Kidney glomerular epithelial cell (primary cell): ENCODE results near the gene FOSL2.

Experiments used
- DNase-seq: peaks from one replicate; lab custom pipeline; 2025; lab: John Stamatoyannopoulos, UW

FOSL2 gene

DNA sequence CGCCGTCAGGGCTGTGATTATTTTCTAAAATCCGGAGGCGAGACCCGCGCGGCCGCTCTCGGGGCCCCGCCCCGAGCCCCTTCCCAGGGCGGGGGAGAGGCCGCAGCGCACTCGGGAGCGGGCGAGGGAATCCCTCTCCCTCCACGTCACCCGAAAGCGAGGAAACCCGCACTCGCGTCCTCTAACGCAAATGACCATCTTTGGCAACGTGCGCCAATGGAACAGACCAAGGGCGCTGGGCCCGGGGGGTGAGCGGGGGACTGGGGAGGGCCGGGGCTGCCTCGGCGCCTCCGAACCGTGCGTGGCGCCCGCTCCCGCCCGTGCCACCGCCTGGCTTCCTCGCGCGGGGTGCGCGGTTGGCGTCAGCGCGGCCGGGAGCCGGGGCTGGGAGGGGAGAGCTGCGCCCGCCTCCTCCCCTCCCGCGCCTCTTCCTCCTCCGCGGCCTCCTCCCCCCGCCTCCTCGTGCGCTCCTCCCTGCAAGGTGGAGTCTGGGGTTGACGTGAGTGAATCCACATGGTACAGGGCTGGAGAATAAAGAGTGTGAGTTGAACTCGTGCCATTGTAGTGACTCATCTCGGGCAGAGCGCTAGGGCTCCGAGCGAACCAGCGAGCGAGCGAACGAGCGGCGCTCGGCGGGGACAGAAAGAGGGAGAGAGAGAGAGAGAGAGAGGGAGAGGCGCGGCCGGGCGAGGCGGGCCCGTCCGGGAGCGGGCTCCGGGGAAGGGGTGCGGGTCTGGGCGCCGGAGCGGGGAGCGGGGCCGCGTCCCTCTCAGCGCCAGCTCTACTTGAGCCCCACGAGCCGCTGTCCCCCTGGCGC is at the start of gene FOSL2:
TSS of gene FOSL2 (plus strand) at position 562 of the 817 bp plus-strand sequence. CDS start 863 bp downstream, outside the sequence.
- peak; percentile 98 for DNase-seq

DNA sequence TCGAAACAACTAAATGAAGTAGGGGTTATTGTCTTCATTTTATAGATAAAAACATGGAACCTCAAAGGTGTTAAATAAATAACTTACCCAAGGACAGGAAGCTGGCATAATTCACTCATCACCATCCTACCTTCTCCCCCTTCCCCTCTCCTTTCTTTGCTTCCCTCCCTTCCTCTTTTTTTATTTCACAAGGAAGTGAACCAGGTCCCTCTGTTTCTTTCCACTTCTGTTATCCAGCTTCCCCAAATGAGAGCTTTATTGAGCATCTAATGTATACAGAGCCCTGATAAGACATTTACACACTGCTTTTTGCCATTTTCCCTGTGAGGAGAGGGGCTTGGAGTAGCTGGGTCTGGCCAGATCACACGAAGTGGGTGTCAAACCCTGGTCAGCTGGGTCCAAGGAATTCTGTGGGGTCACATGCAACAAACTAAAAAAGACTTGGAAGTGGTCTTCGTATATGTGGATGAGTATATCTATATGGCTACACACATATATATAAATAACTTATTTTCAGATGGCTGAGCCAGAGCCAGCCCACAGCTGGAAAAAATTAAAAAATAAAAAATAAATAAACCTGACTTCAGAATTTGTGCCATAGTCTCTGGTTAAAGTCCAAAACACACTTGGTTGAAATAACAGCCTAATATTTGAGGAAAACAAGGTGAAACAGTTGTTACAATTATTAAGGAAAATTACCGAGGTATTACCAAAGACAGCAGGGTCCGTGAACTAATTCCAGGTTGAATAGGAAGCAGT is 49.3 kb upstream of the FOSL2 start:
- DNase-seq: no peak

GRCh38 chr2:28343971-28344715 is 48.5 kb upstream of the FOSL2 start:
- DNase-seq: no peak

DNA sequence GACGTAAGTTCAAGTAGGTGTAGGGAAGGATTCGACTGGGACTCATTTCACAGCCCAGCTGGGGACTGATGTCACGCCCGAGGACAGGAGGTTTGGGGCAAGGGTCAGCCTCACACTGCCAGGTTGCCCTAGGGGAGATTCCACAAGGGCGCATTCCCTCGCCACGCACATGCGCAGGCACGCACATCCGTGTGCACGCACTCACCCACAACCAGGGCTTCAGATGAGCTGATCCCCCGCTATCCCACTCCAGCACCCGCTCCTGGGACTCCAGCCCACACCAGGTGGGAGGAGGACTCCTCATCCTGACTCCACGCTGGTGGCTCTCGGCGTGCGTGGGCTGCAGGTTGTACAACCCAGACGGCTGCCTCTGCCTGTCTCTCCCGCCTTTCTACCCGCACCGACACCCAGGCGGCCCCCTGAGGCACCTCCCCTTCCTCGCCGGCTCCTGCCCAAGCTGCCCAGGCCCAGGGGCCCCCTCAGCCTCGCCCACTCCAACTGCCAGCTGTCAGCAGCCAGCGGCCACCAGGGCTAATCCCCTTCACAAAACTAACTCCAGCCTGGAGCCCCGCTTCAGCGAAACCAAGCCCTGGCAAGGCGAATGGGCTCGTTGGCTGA is 47.8 kb upstream of the FOSL2 start:
- no peak for DNase-seq

DNA sequence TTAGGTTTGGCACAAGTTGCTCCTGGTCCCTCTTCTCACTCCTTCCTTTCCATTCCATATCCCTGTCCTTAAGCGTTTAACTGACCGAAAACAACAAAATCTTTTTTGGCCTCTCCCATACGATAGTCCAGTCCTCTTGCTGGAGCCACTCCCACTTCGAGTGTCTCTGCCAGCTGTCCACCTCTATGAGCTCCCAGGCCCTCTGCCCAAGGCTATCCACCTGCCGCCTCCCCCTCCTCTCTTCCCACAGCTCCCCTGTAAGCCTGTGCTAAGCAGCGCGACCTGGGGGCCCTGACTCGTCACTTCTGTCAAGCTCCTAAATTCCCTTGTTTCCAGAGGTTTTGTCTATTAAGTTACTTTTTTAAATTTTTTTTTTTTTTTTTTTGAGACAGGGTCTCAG is 47.0 kb upstream of the FOSL2 start:
- DNase-seq: no peak

- DNase-seq: no peak
Observed at GRCh38 chr2:28346587-28346986, 46.1 kb upstream of the FOSL2 start.

GRCh38 chr2:28347193-28347592 is 45.5 kb upstream of the FOSL2 start:
- no peak for DNase-seq

DNA sequence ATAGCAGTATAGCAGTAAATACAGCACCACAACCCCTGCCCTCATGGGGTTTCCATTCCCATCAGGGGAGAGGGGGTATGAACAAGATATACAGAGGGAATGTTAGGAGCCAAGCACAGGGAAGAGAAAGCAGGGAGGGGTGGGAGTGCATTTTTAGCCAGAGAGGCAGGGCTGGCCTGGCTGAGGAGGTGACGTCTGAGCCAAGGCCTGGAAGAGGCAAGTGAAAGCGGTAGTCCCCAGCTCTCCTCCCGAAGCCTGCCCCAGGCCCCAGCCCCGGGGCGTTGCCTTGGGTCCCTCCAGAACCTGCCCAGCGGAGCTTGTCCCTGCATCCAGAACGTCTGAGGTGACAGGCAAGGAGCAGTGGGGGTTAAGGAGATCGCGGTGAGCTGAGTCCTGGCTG is 45.1 kb upstream of the FOSL2 start:
- DNase-seq: no peak

GRCh38 chr2:28348149-28348567 is 44.5 kb upstream of the FOSL2 start:
- DNase-seq: no peak

GRCh38 chr2:28348921-28349320 is 43.7 kb upstream of the FOSL2 start:
- DNase-seq: no peak

GRCh38 chr2:28349546-28350165 is 43.0 kb upstream of the FOSL2 start:
- no peak for DNase-seq

GRCh38 chr2:28350196-28350595 is 42.5 kb upstream of the FOSL2 start:
- no peak for DNase-seq

DNA sequence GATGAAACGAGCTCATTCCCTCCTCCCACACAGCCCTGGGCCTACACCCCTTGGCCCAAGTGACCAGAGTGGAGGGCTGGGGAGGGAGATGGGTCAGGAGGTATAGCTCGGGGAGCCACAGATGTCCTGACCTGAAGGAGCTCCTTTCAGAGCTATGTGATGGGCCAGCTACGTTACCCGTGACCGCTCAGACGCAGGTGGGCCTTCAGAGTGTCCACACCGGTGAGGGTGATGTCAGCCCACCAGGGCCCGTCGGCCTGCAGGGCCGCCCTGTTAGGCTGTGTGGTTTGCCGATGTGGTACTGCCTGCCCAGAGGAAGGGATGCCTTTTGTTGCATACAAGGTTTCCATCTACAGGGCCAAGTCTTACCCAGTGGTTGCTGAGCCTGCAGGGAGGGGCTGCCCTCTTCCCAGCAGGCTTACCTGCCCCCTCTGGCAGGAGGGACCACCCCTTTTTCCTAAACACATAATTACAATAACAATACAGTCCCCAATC is 41.8 kb upstream of the FOSL2 start:
- DNase-seq: no peak

GRCh38 chr2:28351621-28352020 is 41.0 kb upstream of the FOSL2 start:
- DNase-seq: no peak

GRCh38 chr2:28352104-28352503 is 40.6 kb upstream of the FOSL2 start:
- DNase-seq: no peak

- no peak for DNase-seq
Observed at GRCh38 chr2:28352610-28353195, 40.0 kb upstream of the FOSL2 start.

- DNase-seq: no peak
Observed at GRCh38 chr2:28354920-28355520, 37.6 kb upstream of the FOSL2 start.

GRCh38 chr2:28355521-28356094 is 37.0 kb upstream of the FOSL2 start:
- DNase-seq: no peak

DNA sequence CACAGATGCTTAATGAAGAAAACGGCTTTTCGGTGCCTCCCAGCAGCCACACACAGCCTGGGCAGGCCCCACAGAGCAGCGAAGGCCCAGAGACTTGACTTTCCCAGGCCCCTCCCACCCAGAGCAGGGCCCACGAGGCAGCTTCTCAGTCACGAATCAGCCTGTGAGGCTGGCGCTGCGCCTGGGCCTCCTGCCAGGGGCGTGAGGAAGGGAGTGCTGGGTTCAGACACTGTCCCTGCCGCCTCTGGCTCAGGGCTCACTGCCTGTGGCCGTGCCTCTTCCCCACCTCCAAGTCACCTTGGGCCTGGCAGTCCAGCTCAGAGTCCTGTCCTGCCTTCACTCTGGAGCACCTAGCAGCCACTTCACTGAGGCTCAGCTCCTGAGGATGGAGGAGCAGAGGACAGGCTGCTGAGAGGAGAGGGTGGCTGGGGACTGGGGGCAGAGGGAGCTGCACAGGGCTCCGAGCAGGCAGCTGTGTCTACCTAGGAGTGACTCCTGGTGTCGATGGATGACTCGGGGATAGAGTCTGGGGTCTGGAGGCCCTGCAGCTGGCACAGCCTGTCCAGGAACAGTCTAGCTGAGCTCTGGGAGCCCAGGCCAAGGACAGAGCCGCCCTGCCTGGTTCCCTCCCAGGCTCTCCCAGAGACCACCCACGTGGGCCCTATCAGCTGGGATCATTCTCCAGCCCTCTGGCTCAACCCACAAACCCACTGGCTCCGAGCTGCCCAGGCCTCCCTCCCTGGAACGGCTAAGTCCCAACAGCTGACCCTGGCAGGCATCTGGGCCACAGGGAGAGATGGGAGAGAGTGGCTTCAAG is 36.4 kb upstream of the FOSL2 start:
- DNase-seq: peak; percentile 17
